Activated B cell treated with CpG ODN at 0.5 μM for 24 hours (primary cell): ENCODE measurements around the gene WNK1. TPM values are rescaled to one million over a fixed set of nuclear protein-coding genes. Genes with fewer than 3 reads are reported as not detected.

Experiments
- ATAC-seq: fragments of 200-7000 bp; cut with Tn5 transposase; one replicate; pipeline ENCODE4 v1.10.0; 2021; ENCODE audit warnings: low read depth, mild to moderate bottlenecking, moderate library complexity
- CTCF ChIA-PET: fragments of 350-600 bp; sonication (Branson Sonifier 250); formaldehyde crosslinking; loops from one replicate; lab custom pipeline; 2021; ENCODE audit warnings: antibody characterized with exemption; lab: Charles Lee
- POLR2A ChIA-PET: fragments of 350-600 bp; sonication (Branson Sonifier 250); formaldehyde crosslinking; loops from one replicate; lab custom pipeline; 2021; ENCODE audit warnings: antibody characterized with exemption; lab: Charles Lee
- DNase-seq: peaks from one replicate; pipeline ENCODE4 v3.0.0; 2022
- H3K27ac Mint-ChIP-seq: one replicate; pipeline ENCODE4 v1.8.0; 2020; ENCODE audit warnings: mixed read lengths
- H3K27me3 Mint-ChIP-seq: one replicate; pipeline ENCODE4 v1.8.0; 2021; ENCODE audit warnings: mixed read lengths
- H3K36me3 Mint-ChIP-seq: one replicate; pipeline ENCODE4 v1.8.0; 2021; ENCODE audit warnings: low read depth, mixed read lengths
- H3K4me1 Mint-ChIP-seq: one replicate; pipeline ENCODE4 v1.8.0; 2021; ENCODE audit warnings: mixed read lengths
- H3K4me3 Mint-ChIP-seq: one replicate; pipeline ENCODE4 v1.8.0; 2020; ENCODE audit warnings: mild to moderate bottlenecking, mixed read lengths
- H3K9me3 Mint-ChIP-seq: one replicate; pipeline ENCODE4 v1.8.0; 2020; ENCODE audit warnings: mixed read lengths
- CTCF ChIP-seq: fragments of 200-600 bp; IDR thresholded peaks from one replicate; pipeline ENCODE4 v1.8.0; 2022; ENCODE audit warnings: antibody characterized with exemption, mild to moderate bottlenecking
- intact Hi-C: fragments of 100-400 bp; cut with micrococcal nuclease; formaldehyde crosslinking; loops from one replicate; pipeline ENCODE4 v1.15.1; 2024
- total RNA-seq: library from RNA; stranded (reverse); gene quantifications from 2 replicates; pipeline ENCODE4 v1.2.3, GENCODE V29; 2022

Gene WNK1
- total RNA-seq, 1 donor from 2014 or later: 155 TPM

- ChIA-PET CTCF (interaction anchor here (1.1 to 1.5 kb wide), 3 partner anchors 9 to 87 kb away, joined by 3 to 4 read pairs (median 3); no protein-coding TSS in a partner anchor), POLR2A (interaction anchor here (0.6 to 1.6 kb wide), 4 partner anchors 10 to 44 kb away, joined by 3 to 14 read pairs (median 8); partner anchors contain the start of gene WNK1)
- Mint-ChIP-seq H3K36me3 (no peaks in the 10 kb centered on the region), H3K27ac (no peak overlapping the region), H3K9me3 (no peaks in the 10 kb centered on the region), H3K27me3 (no peaks in the 10 kb centered on the region), H3K4me3 (no peak overlapping the region), H3K4me1 (peaks cover 4% of the 10 kb centered on the region)
- ATAC-seq: no peak
- intact Hi-C loops: no loop called here
- TF ChIP-seq CTCF: no peak
- no peak for DNase-seq
Observed at GRCh38 chr12:729221-729620, 23.2 kb upstream of the WNK1 start.

- intact Hi-C loops: no loop called here
- no peak overlapping the region for H3K27ac Mint-ChIP-seq
- POLR2A ChIA-PET: no interaction called here
- no peak for TF ChIP-seq CTCF
- ATAC-seq (no peak), DNase-seq (no peak)
- H3K27me3 Mint-ChIP-seq: no peaks in the 10 kb centered on the region
- H3K36me3 Mint-ChIP-seq: no peaks in the 10 kb centered on the region
- H3K9me3 Mint-ChIP-seq: no peaks in the 10 kb centered on the region
- CTCF ChIA-PET: no interaction called here
- no peaks in the 10 kb centered on the region for H3K4me1 Mint-ChIP-seq
- no peak overlapping the region for H3K4me3 Mint-ChIP-seq
Observed at GRCh38 chr12:730550-730949, 21.8 kb upstream of the WNK1 start.

GRCh38 chr12:737122-737739, 15.1 kb upstream of the WNK1 start:
- no peaks in the 10 kb centered on the region for H3K9me3 Mint-ChIP-seq
- no peak overlapping the region for H3K27ac Mint-ChIP-seq
- no peaks in the 10 kb centered on the region for H3K27me3 Mint-ChIP-seq
- ChIA-PET POLR2A (interaction anchor here (2.6 kb wide), 1 partner anchor 14 kb away, joined by 8 read pairs; no protein-coding TSS in a partner anchor), CTCF (no interaction called here)
- H3K4me1 Mint-ChIP-seq: no peaks in the 10 kb centered on the region
- intact Hi-C loops: no loop called here
- TF ChIP-seq CTCF: no peak
- no peaks in the 10 kb centered on the region for H3K36me3 Mint-ChIP-seq
- H3K4me3 Mint-ChIP-seq: no peak overlapping the region
- no peak for ATAC-seq
- no peak for DNase-seq

- CTCF ChIA-PET: interaction anchor here (1.1 to 1.8 kb wide), 3 partner anchors 10 to 95 kb away, joined by 3 to 7 read pairs (median 3); no protein-coding TSS in a partner anchor
- Mint-ChIP-seq H3K9me3 (no peaks in the 10 kb centered on the region), H3K4me3 (no peak overlapping the region), H3K36me3 (no peaks in the 10 kb centered on the region), H3K27ac (no peak overlapping the region), H3K27me3 (no peaks in the 10 kb centered on the region), H3K4me1 (peaks cover 7% of the 10 kb centered on the region)
- intact Hi-C loops: no loop called here
- POLR2A ChIA-PET: interaction anchor here (1.0 kb wide), 2 partner anchors 9 to 13 kb away, joined by 3 to 5 read pairs; no protein-coding TSS in a partner anchor
- TF ChIP-seq CTCF: no peak
- no peak for DNase-seq
- ATAC-seq: no peak
Observed at GRCh38 chr12:738712-739111, 13.7 kb upstream of the WNK1 start.

GRCh38 chr12:739349-739748, 13.0 kb upstream of the WNK1 start:
- peaks cover 13% of the 10 kb centered on the region for H3K4me1 Mint-ChIP-seq
- no peak for TF ChIP-seq CTCF
- H3K27ac Mint-ChIP-seq: no peak overlapping the region
- no peaks in the 10 kb centered on the region for H3K9me3 Mint-ChIP-seq
- ATAC-seq: no peak
- H3K27me3 Mint-ChIP-seq: no peaks in the 10 kb centered on the region
- DNase-seq: no peak
- ChIA-PET CTCF (interaction anchor here (1.1 to 1.8 kb wide), 2 partner anchors 11 to 95 kb away, joined by 3 to 7 read pairs; no protein-coding TSS in a partner anchor), POLR2A (interaction anchor here (1.0 kb wide), 2 partner anchors 10 to 13 kb away, joined by 3 to 5 read pairs; no protein-coding TSS in a partner anchor)
- no peak overlapping the region for H3K4me3 Mint-ChIP-seq
- no peaks in the 10 kb centered on the region for H3K36me3 Mint-ChIP-seq
- intact Hi-C loops: no loop called here
